ENCODE measurements around the gene PIGA. TPM values are rescaled to one million over a fixed set of nuclear protein-coding genes. Genes with fewer than 3 reads are reported as not detected.

Gene PIGA
- 11.4 and 11.6 TPM in 2 replicates for total RNA-seq

GRCh38 chrX:15335135-15336022 lies at the start of gene PIGA:
TSS of gene PIGA (minus strand) at chrX:15335523. CDS start at chrX:15331930, 3,593 bp downstream.

GRCh38 chrX:15384304-15384703 lies 49.0 kb upstream of the PIGA start, which contains the start of gene VEGFD:
TSS of gene VEGFD (minus strand) at chrX:15384413. CDS start at chrX:15383946, 467 bp downstream.

GRCh38 chrX:15315509-15315908 lies 19.8 kb downstream of the PIGA start, which contains the start of gene ASB11:
TSS of gene ASB11 (minus strand) at chrX:15315640. CDS start at chrX:15315605, 35 bp downstream.

GRCh38 chrX:15269618-15270521 lies 65.5 kb downstream of the PIGA start, which contains the start of gene ASB9:
TSS of gene ASB9 (minus strand) at chrX:15270083. CDS start at chrX:15269874, 209 bp downstream.

Other genes with a start within 250 kb of the PIGA start
- gene ASB9, start 65.4 kb downstream of the PIGA start, total RNA-seq, result 25.1 and 33.5 TPM in 2 replicates
- gene ASB11, start 19.9 kb downstream of the PIGA start, total RNA-seq, result not detected in 2 replicates
- gene VEGFD, start 48.9 kb upstream of the PIGA start, total RNA-seq, result 0.32 and 0.76 TPM in 2 replicates
- gene PIR, start 157.8 kb upstream of the PIGA start, total RNA-seq, result 153 and 415 TPM in 2 replicates
- 141 and 250 TPM in 2 replicates for gene BMX, start 165.3 kb upstream of the PIGA start, total RNA-seq

Data from epithelial cell of umbilical artery (primary cell).